GM21367 (cell line): ENCODE results near the gene PRKD2.
"Not testable (repeated sequence)": the region's sequence is repeated elsewhere in the genome, so short reads cannot be mapped to it uniquely, and the experiment has no call there.

Experiments used
- ATAC-seq: cut with Tn5 transposase; IDR thresholded peaks from one replicate; pipeline ENCODE4 v1.9.1; 2021; ENCODE audit not compliant: unreplicated experiment

The PRKD2 gene

DNA sequence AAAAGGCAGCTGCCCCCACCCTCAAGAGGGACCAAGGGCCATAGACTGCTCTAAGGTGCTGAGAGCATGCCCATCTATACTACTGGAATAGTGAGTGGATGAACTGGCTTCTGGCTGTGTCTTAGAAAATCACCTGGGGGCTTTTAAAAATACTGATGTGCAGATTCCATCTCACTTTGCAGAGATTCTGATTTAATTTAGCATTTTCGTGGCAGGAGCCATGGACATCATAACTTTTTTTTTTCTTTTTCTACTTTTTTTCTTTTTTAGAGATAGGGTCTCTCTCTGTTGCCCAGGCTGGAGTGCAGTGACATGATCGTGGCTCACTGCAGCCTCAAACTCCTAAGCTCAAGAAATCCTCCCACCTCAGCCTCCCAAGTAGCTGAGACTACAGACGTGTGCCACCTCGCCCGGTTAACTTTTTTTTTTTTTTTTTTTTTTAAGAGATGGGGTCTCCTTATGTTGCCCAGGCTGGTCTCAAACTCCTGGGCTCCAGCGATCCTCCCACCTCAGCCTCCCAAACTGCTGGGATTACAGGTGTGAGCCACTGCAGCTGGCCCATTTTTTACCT lies 4.1 kb downstream of the PRKD2 start:
- not testable (repeated sequence) for ATAC-seq

- no peak for ATAC-seq
Observed at GRCh38 chr19:46710687-46711086, 6.2 kb downstream of the PRKD2 start.

- no peak for ATAC-seq
Observed at GRCh38 chr19:46704379-46705076, 12.4 kb downstream of the PRKD2 start.

DNA sequence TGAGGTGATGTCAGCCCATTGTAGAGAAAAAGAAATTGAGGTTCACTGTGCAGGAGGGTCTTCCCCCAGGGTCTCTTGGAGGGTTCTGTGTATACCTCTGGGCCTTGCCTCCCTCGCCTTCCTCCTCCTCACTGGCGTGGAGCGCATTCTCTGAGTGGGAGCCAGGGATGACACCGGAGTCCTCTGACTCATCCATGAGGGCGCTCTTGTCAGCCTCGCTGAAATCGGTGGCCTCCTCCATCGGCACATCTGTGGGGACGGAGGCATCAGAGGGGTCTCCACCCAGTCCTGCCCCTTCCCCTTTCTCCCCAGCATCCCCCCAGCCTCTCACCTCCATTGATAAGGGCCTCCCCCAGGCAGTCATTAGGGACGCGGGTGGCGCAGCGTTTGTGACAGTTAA lies 16.2 kb downstream of the PRKD2 start:
- no peak for ATAC-seq

- no peak for ATAC-seq
Observed at GRCh38 chr19:46698395-46699321, 18.3 kb downstream of the PRKD2 start.

DNA sequence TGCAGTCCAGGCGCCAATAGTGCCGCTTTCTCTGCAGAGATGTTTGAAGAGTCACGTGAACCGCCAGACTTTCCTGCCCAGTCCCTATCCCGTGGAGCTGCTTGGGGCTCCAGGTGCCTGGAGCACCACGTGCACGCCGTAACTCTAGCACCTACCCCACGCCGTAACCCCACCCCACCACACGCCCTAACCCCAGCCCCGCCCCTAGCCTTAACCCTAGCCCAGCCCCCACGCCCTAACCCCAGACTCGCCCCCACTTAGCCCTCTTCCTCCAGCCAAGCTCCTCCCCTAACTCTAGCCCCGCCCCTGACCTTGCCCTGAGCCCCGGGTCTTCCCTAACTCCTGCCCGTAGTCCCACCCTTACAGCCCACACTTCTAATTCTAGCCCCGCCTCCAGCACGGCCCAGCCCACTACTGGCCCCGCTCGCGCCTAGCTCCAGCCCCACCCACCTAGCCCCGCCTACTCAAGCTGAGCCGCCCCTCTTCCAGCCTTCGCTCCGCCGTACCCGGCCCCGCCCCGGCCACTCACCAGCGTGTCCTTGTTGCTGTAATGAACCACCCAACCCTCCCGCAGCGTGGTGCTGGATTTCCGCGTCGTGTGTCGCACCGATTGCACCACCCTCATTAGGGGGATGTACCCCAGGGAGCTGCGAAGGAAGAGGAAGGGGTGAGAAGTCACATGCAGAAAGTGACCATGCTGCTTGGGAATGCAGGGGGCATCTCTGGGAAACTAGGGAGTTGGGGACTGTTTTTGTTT lies 19.5 kb downstream of the PRKD2 start:
- no peak for ATAC-seq

DNA sequence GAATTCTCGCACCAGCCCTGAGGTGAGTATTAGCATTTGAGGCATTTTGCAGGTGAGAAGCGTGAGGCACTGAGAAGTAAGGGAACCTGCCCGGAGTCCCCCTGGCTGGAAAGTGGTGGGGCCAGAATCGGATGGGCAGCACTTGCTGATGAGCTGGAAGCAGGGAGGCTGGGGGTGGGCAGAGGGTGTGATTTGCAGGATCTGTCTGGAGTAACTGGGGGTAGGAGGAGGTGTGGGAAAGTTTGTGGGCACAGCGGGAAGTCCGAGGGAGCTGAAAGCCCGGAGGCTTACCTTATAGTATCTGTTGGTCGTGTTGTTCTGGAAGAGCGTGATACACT lies 20.1 kb downstream of the PRKD2 start:
- ATAC-seq: no peak

- no peak for ATAC-seq
Observed at GRCh38 chr19:46696052-46696451, 20.9 kb downstream of the PRKD2 start.

DNA sequence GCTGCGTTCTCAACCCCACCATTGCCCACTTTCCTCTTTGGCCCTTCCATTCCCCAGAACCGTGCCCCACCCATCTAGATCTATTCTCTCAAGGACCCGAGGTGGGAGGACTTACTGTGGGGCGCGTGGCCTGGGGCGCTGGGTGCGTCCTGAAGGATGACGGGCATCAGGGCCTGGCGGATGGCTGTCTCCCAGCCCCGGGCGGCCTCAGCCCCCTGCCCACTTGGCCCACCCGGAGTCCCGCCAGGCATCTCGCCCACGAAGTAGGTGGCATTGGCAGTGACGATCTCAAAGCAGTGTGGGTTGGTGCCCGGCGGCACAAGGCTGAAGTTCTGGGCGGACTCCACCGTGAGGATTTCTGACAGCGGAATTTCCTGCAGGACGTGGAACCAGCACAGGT lies 23.2 kb downstream of the PRKD2 start:
- no peak for ATAC-seq

DNA sequence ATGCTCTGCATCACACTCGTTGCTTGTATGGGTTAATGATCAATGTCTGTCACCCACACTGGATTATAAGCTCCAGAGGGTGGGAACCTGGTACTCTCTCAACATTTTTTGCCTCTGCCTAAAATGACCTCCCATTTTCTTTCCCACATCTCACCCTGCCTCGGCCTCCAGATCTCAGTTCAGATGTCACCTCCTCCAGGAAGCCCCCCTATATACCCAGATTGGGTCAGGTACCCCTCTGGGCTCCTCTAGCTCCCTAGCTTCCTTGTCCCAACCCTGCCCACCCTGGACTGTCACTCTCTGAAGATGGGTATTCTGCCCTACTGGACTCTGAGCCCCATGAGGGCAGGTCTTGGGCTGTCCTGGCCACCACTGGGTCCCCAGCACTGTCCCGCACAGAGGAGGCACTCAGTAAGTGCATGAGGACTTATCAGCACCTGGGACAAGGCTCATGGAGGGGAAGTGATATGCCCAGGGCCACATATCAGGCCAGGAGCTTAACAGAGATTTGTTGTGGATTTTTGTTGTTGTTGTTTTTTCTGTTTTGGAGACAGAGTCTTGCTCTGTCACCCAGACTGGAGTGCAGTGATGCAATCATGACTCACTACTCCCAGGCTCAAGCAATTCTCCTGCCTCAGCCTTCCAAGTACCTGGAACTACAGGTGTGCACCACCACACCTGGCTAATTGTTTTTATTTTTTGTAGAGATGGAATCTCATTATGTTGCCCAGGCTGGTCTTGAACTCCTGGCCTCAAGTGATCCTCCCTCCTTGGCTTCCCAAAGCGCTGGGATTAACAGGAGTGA lies 23.8 kb downstream of the PRKD2 start:
- no peak for ATAC-seq

GRCh38 chr19:46691948-46692347 lies 25.0 kb downstream of the PRKD2 start:
- no peak for ATAC-seq

DNA sequence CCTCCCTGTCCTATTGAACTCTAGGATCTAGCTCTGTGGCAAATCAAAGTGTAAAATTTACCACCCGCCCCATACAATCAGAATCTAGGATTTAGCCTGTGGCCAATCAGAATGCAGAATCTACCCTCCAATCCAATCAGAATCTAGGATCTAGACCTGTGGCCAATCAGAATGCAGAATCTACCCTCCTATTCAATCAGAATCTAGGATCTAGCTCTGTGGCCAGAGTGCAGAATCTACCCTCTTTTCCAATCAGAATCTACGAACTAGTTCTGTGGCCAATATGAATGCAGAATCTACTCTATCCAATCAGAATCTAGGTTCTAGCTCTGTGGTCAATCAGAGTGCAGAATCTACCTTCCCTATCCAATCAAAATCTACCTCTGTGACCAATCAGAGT lies 25.8 kb downstream of the PRKD2 start:
- no peak for ATAC-seq

DNA sequence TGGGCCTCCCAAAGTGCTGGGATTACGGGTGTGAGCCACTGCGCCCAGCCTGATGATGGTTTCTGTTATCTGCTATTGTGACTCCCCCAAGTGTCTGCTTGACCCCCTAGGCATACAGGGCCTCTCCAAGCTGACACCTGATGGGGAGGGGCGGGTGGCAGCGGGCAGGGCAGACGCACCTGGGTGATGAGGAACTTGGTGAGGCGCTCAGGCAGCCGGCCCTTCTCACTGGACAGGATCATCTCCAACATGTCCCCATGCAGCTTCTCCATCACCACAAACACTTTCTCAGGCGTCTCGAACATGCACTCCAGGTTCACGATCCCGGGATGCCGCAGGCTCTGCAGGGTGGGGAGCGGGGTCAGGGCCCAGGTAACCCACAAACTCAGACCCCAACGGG lies 27.6 kb downstream of the PRKD2 start:
- no peak for ATAC-seq

GRCh38 chr19:46687438-46688145 lies 29.3 kb downstream of the PRKD2 start:
- no peak for ATAC-seq

DNA sequence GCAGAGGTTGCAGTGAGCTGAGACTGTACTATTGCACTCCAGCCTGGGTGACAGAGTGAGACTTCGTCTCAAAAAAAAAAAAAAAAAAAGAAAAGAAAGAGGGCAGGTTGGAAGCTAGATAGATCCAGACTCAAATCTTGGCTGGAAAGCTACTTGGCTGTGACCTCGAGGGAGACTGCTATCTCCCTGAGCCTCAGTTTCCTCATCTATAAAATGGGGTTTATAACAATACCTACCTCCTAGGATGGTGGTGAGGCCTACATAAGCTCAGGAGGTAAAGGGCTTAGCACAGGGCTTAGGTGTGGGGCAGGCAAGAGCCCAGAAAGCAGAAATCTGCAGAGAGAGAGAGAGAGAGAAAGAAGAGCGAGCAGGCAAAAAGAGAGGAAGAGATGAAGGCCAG lies 31.7 kb downstream of the PRKD2 start:
- no peak for ATAC-seq

GRCh38 chr19:46678110-46678732 lies 38.7 kb downstream of the PRKD2 start:
- no peak for ATAC-seq

DNA sequence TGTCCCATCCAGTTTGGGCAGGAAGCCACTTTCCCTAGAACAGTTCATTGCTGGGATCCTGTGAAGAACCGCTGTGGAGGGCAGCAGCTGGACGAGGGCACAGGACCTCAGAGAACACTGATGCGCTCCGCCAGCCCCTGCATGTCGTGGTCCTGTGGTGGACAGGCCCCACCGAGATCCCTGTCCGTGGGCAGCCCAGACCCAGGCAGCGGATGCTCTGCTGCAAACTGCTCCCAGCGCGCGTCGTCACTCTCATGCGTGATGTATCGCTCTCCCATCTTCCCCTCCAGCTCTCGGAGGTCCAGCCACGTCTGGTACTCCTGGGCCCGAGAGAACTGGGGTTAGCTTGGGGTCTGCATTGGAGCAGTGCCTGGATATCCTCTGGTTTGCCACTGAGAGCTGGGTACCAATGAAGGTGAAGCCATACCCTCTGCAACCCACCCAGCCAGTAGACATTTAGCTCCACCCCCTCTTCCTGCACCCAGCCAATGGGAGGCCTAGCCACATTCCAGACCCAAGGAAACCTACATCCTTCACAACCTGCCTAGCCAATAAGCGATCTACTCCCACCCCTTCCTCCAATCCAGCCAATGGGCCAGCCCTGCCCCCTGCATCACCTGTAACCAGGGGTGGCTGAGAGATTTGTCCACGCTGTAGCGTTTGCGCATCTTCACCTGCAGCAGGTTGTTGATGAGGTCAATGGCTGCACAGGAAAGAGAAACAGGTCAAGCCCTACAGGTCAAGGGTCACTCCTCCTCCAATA lies 42.3 kb downstream of the PRKD2 start:
- no peak for ATAC-seq

DNA sequence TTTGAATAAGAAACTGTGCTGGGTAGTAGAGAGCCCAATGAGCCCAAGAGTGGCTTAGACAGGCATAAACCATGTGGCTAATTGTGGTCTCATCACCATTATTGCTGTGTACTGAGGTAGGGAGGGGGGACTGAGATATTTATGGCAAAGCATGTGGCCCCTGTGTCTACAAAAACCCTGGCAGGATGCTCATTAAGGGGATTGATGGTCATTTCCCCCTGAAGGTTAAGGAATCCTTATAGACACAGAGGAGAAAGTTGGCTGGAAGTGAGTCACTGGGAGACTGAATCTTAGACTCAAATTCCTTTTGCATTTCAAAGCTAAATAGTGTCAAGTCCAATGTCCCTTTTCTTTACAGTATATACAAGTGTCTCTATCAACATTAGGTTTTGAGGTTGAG lies 46.1 kb downstream of the PRKD2 start:
- ATAC-seq: no peak

- ATAC-seq: no peak
Observed at GRCh38 chr19:46668662-46669061, 48.3 kb downstream of the PRKD2 start.
